HG03135 (cell line): Measurements from ENCODE around the gene CISD3.
"Not testable (repeated sequence)": the region's sequence is repeated elsewhere in the genome, so short reads cannot be mapped to it uniquely, and the experiment has no call there.

Experiments
- ATAC-seq: cut with Tn5 transposase; IDR thresholded peaks from one replicate; pipeline ENCODE4 v1.9.1; 2021; ENCODE audit warnings: mild to moderate bottlenecking, moderate library complexity; ENCODE audit not compliant: unreplicated experiment

The CISD3 gene

GRCh38 chr17:38707678-38708351 lies 22.3 kb upstream of the CISD3 start:
- ATAC-seq, result no peak

GRCh38 chr17:38709104-38709820 lies 20.9 kb upstream of the CISD3 start:
- no peak for ATAC-seq

- ATAC-seq, result no peak
These were observed 20.1 kb upstream of the CISD3 start for GRCh38 chr17:38709864-38710603.

GRCh38 chr17:38710604-38710962 lies 19.6 kb upstream of the CISD3 start:
- ATAC-seq, result no peak

- ATAC-seq, result no peak
These were observed 19.2 kb upstream of the CISD3 start for GRCh38 chr17:38710985-38711384.

- ATAC-seq, result no peak
These were observed 18.2 kb upstream of the CISD3 start for GRCh38 chr17:38711792-38712571.

- ATAC-seq, result no peak
These were observed 17.5 kb upstream of the CISD3 start for GRCh38 chr17:38712593-38712992.

GRCh38 chr17:38713456-38714075 lies 16.6 kb upstream of the CISD3 start:
- ATAC-seq, result no peak

GRCh38 chr17:38715216-38715943 lies 14.8 kb upstream of the CISD3 start:
- no peak for ATAC-seq

- no peak for ATAC-seq
These were observed 13.7 kb upstream of the CISD3 start for GRCh38 chr17:38716368-38717005.

- ATAC-seq, result no peak
These were observed 12.9 kb upstream of the CISD3 start for GRCh38 chr17:38717139-38717745.

- no peak for ATAC-seq
These were observed 10.7 kb upstream of the CISD3 start for GRCh38 chr17:38719289-38719942.

- no peak for ATAC-seq
These were observed 10.0 kb upstream of the CISD3 start for GRCh38 chr17:38719943-38720641.

- no peak for ATAC-seq
These were observed 9.2 kb upstream of the CISD3 start for GRCh38 chr17:38720941-38721340.

- no peak for ATAC-seq
These were observed 8.3 kb upstream of the CISD3 start for GRCh38 chr17:38721802-38722201.

GRCh38 chr17:38724337-38724988 lies 5.7 kb upstream of the CISD3 start:
- no peak for ATAC-seq

- no peak for ATAC-seq
These were observed 5.1 kb upstream of the CISD3 start for GRCh38 chr17:38725066-38725465.

GRCh38 chr17:38726145-38726544 lies 4.0 kb upstream of the CISD3 start:
- ATAC-seq, result not testable (repeated sequence)
